CD4-positive, alpha-beta T cell treated with Interleukin-10 for 1 hour (primary cell): ENCODE results near the gene VAV2.

Source experiments
- DNase-seq: peaks from one replicate; pipeline ENCODE4 v3.0.0-alpha.2; 2020

The VAV2 gene

DNA sequence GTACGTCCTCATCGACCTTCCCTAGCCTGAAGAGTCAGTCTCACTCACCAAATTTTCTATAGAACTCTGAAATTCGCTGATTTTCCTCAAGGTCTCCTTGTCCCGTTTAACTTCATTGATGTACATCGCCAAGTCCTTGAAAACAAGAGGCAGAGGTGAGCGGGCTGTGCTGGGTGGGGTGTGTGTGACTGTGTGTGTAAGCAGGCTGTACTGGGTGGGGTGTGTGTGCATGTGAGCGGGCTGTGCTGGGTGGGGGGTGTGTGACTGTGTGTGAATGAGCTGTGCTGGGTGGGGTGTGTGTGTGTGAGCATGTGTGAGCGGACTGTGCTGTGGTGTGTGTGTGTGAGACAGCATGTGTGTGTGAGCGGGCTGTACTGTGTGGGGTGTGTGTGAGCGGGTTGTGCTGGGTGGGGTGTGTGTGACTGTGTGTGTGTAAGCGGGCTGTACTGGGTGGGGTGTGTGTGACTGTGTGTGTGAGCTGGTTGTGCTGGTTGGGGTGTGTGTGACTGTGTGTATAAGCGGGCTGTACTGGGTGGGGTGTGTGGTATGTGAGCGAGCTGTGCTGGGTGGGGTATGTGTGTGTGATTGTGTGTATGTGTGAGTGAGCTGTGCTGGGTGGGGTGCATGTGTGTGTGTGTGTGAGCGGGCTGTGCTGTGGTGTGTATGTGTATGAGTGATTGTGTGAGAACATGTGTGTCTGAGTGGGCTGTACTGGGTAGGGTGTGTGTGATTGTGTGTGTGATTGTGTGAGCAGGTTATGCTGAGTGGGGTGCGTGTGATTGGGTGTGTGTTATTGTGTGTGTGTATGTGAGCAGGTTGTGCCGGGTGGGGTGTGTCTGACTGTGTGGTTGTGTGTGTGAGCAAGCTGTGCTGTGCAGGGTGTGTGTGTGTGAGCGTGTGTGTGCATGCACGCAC lies 200.1 kb downstream of the VAV2 start:
- no peak for DNase-seq

DNA sequence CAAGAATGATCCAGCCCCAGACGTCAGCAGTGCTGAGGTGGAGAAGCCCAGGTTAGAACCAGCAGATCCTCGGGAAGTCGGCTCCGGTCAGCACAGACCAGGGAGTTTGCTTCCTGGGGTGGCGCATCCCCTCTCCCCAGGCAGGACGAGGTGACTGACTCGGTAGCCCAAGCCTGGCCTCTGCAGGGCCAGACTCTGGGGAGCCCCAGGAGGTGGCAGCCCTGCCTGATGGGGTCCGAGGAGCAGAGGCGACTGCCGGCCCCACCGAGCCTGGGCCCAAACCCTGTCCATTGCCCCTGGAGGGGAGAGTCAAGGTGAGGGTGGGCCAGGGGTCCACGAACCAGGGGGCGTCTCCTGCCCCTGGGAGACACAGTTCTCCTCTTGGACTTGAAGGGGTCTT lies 201.1 kb downstream of the VAV2 start:
- no peak for DNase-seq

DNA sequence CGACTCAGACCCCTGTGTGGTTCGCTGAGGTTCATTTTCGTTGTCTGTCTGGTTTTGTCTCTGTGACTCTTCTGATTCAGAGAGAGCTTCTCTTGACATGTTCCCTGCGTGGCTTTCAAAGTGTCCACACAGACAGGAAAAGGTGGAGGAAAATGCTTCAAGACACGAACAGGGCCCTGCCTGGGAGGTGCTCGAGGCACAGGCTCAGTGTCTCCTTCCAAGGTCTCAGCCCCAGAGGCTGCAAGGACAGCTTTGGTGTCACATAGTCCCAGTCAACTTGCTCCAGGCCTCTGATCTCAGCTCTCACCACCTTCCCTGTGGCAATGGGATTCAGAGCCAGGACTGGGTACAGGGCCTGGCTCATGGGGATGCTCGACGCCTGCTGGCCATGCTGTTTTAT lies 202.3 kb downstream of the VAV2 start:
- DNase-seq: no peak

DNA sequence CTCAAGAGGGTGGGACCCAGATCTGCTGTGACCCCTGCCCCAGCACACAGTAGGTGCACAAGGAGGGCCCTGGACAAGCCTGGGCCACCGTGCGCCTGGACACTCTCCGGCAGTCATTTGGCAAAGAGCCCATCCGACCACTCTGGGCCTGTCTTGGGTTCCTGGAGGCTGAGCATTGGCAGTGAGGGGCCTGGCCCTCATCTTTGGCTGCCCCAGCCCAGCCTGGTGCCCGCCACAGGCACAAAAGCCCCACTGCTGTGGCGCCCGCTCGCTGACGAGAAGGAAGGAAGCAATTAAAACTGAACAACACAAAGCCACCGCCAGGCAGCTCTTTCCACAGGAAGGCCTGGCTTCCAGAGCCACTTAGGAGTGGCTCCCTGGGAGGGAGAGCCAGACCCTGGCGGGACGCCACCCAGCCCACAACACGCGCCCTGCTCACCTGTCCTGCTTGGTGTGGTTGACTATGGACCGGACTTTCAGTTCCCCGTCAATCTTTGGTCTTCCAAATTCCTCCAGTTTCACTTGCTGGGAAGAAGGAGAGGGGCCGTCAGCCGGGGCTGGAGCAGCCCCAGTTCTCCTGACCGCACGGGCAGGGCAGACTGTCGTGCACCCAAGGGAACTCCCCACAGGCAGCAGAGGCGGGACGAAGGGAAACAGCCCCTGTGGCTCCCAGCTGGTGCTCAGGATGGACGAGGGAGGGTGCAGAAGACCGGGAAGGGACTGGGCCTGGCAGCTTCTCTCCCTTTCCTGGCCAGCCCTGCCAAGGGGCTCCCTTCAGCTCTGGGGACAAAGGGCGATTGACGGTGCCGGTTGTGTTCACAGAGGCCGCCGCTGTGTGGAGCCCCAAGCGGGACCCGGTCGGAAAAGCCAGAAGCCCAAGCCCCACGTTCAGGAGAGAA lies 203.1 kb downstream of the VAV2 start:
- no peak for DNase-seq

DNA sequence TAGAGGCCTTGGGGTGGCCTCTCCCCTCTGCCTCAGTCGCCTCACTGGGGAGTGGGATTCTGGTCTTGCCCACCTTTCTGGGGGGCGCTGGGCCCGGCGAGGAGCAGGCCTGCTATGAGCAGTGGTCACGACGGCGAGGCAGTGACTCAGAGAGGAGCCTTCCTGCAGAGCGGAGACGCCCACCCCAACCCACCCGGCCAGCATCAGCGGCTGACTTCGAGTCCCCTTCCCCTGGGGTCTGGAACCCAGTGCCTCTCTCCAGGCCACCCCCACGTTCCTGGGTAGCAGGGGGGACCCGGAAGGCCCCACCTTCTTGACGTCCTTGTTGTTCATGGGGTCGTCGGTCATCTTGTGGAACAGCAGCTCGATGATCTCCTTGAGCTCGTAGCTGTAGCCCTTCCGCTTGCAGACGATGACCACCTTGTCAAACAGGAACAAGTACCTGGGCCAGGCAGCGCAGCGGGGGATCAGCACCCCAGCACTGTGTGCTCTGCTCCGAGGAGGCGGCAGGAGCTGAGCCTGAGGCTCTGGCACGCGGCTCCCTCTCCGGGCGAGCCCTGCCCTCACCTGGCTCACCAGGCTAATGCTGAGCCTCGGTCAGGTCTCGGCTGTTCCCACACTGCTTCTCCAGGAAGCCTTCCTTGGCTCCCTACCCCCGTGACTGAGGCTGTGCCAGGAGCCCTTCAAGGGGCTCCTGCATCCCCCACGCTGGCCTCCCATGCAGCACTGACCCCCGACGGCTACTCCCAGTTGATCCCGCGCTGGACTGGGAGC lies 203.9 kb downstream of the VAV2 start:
- DNase-seq: no peak

DNA sequence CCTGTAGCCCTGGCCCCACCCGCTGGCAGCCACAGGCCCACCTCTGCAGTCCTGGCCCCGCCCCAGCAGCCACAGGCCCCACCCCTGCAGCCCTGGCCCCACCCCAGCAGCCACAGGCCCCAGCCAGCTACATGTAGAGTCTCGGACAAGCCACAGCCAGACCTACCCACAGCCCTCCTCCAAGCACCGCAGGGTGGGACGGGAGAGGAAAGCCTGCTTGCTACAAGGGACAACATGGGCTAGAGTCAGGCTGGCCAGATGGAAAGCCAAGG lies 204.4 kb downstream of the VAV2 start:
- no peak for DNase-seq

DNA sequence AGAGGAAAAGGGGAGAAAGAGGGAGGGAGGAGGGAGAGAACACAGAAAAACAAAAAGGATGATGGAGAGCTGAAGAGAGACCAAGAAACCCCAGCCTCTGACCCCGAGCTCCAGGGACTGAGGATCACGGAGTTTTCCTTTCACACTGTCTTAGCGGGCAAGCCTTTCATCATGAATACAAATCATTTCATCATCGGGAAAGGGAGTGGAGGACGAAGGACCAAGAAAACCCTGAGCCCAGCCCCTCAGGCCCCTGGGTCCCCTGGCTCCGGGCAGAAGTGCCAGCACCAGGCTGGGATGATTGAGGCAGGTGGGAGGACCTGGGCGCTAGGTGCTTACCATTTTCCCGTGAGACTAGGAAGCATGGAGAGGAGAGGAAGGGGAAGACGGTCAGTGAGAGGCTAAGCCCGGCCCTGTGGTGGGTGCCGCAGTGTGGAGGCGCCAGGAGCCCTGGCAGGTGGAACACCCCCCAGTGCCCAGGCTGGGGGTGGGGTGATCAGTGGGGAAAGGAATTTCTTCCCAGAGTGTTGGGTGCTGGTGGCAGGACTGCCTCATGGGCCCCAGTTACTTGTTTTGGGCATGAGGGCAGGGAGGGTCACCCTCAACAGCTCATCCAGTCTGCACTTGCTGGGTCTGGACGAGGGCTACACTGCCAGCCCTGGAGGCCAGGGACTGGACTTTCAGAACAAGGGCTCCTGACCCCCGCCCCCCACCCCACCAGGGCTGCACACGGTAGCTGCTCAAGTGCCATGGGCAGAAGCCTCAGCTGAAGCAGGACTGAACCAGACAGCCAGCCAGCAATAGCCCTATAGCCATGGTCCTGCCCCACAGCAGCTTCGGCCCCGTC lies 205.0 kb downstream of the VAV2 start:
- no peak for DNase-seq

DNA sequence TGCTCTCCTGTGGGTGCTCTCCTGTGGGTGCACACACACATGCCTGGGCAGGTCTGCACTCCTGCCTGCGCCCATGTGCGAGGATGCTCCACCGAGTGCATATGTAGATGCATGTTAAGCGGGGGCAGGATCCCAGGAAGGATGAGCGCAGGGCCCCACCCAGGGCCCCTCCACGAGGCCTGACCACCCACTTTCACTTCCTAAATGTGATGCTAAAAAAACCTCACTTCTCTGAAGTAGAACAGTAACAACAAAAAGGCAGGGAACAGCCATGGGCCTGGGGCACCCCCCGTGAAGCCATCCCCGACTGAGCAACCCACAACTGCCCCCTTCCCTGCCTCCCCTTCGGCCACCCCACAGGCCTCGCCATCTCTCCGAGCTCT lies 205.8 kb downstream of the VAV2 start:
- DNase-seq: no peak

DNA sequence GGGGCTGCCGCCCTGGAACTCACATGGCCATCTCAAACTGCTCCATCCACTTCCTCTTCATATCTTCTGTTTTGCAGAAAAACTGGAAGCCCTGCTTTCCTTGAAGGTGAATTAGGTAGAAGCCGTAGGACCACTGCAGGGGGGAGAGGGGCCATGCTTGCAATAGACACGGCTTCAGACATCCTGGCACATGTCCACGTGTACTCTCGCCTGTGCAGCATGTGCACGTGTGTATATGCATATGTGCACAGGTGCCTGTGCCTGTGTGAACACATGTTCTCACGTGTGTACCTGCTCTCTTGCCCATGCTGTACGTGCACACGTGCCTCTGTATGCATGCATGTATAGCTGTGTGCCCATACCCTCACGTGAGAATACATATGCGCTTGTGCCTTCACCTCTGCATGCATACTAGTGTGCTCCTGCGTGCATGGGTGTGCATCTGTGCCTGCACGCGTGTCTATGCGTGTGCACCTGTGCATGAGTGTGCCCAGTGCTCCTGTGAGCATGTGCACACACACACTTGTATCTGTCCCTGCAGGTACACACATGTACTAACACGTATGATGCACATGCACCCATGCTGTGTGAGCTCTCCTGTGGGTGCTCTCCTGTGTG lies 206.3 kb downstream of the VAV2 start:
- DNase-seq: no peak

DNA sequence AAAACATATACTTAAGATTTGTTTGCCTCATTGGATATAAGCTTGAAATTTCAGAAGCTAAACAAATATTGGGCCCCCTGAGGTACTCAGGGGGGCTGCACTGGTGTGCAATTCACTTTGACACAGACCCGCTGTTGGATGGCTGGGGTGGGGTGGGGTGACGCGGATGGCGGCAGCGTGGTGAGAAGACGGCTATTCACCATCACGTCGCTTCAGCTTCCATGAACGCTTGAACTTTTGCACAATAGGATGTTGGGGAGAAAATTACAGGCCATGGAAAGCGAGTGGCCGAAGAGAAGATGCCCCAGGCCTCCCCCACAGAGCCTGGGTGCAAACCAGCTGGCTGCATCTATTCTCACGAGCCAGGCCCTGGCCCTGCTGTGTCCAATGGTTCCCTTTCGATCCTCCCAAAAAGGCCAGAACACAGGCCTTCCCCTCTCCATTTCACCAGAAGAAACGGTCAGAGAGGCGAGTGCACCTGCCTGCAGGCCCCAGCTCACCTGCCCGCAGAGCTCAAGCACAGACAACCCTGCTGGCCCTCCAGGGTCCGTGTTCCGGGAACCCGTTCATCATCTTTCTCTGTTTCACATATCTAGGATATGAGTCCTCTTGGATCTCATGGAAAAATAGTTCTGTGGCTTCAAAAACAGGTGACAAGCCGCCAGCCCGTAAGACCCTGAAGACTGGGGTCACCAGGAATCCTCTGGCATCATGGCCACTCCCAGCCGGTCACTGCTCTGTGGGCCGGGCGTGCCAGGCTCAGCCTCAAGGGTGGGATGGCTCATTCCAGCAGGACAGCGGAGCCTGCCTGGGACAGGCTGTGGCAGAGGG lies 207.2 kb downstream of the VAV2 start:
- DNase-seq: no peak

DNA sequence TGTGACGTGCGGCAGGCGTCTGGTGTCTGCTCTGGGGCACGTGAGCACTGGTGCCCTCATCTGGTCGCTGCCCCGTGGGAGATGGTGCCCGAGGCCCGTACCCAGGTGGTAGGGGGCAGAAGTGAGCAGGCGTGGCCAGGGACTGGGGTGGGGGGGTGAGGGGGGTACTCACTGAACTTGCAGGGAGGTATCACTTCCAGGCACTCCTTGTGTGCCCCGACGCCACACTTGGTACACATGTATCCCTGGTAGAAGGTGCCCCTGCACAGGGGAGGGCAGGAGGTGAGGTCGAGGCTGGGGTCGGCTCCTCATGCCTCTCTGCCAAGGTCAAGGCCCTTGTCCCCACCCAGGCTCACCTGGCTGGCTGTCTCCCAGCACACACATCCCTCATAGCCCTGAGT lies 208.8 kb downstream of the VAV2 start:
- DNase-seq: no peak

DNA sequence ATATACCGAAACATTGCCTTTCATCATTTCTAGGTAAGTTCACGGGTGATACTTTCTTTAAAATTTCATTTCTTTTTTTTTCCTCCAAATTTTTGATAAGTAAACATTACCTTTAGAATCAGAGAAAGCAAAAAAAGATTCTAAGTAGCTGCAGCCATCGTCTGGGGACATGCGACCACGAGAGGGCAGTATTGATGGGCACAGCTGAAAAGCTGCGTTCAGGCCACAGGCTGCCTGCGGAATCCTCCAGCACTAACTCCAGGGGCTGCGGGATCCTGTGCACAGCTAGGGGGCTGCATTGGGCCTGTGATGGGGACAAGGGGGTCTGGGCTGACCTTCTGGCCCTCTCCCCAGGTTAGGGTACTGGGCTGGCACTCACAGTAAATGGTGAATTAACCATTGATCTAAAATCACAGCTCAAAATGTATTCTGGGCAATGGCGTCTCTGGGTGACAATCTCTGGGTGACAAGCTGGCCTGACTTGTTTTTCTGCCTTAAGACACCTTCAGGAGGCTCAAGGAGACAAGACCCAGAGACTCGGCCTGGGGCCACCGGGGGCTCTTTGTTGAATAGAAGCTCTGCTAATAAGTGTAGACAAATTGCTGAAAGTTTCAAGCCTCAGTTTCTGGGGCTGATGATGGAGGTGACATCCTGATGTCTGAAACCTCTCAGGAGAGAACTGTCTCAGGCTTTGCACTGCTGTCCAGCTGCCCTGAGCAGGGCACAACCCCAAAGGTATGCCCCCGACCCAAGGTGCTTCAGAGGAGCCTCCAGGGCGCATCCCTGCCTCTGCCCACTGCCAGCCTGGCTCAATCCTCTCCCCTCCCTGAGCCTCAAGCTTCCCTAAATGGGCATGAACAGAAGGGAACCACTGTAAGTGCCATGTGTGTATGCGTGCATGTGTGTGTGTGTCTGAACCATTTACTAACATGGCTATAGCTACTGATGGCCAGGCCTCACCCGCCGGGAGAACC lies 209.7 kb downstream of the VAV2 start:
- DNase-seq: peak; percentile 61

DNA sequence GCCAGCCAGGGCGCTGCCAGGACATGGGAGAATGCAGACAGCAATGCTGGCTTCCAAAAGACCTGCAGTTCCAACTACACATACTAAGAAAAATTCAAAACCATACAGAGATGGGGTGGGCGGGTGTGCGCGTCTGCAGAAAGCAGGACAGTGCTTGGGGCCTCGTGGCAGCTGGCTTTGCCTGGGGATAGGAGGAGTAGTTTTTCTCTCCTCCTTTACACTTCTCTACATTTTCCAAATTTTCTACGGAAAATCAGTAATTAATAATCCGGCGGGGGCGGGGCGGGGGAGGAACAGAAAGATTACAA lies 210.3 kb downstream of the VAV2 start:
- DNase-seq: no peak

DNA sequence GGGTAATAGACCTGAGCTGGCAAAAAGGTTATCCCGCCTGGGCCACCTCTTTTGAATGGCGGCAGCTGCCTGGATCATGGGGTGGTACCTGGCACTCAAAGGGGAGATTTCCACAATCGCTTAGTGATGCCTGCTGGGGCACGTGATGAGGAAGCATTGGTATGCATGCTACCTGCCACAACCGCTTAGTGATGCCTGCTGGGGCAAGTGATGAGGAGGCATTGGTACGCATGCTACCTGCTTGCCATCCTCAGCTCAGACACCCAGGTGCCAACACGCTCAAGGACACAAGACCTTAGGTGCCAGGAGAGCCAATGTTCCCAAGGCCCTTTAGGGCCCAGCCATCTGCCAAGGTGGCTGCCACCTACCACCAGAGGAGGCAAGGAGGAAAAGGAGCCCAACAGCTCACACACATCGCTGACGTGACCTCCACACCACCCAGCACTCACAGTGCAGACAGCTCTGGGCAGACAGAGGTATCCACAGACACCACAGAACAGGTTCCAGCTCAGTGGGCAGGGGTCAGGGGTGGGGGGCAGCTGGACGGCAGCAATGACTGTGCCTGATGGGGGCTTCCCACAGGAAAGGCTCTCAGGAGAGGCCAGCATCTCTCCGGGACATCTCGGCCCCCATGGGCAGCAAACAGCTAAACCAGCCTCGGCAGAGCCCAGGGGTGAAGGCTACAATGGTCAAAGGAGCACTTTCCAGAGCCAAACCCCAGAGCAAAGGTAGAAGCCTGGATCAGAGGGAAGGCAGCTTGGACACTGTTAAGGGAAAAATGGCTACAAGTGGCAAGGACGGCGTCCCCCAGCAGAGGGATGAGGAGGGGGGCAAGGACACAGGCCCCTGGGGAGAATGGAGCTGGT lies 210.9 kb downstream of the VAV2 start:
- no peak for DNase-seq

DNA sequence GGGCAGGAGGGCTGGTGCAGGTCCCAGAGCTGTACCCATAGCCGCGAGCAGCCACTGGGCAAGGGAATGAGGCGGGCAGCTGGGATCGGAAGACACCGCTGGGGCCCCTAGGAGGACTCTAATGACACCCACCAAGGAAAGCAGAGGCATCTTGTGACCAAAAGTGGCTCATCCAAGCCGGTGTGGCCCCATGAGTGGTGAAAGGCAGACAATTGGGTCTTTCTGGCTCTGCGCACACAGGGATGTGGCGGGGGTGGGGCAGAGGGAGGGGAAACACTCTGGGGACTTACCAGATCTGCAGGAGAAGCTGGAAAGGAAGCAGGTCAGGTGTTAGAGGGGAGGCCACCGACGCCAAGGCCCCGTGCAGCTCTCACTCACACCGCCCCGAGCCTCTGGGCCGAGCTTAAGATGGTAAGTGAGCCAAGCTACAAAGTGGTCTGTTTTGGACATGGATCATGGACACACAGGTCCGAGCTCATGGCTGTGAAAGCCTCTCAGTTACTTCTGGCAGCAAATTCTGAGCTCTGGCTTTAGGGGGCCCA lies 211.6 kb downstream of the VAV2 start:
- no peak for DNase-seq

DNA sequence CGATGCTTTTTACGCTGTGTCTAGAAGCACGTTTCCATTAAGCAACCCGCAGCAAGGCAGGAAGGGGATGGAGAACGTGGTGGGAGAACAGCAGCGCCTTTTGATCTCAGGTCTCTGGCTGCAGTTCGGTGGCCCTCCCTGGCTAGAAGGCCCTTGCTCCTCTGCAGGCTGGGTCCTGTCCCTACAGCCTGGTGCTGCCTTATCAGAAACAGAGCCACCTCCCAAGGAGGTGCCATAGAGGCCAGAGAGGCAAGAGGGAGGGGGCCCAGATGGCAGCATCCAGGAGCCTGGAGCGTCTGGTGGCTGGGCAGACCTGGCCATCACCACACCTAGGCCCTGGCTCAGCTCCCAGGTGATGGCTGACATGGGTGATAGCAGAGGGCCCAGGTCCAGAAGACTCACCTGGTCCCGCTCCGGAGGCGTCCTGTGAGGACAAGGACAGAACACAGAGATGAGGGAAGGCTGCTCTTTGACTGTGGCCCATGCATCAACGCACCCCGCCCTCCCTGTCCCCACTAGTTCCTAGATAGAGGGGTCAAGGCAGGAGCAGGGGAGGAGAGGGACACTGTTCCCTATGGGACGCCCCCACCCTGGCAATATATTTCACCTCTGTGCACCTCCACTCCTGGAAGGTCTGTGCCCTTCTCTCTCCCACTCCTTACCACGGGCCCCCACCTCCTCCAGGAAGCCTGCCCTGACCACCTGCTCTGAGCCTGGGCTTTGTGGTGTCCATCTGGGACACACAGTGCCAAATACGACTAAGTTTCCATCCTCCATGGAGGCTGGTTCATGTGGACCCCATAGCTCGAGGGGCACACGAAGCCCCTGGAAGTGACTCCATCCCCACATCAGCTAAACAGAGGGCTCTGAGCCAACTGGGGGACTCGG lies 212.4 kb downstream of the VAV2 start:
- DNase-seq: no peak

DNA sequence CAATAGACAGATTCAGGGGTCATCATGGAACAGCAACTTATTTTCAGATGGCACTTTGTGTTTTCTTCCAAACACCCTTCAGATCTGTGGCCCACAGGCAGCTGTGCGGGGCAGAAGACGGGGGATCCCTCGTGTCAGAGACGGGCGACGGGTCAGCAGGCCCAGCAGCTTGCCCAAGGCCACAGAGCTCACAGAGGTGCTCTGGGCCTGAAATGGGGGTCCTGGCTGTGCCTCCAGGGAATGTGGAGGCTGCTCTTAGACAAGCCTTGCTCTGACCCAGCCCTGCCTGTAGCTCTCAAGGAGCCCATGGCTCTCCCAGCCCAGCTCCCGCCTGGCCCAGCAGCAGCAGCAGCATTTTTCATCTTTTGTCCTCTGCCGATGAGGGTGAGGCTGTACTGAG lies 213.0 kb downstream of the VAV2 start:
- no peak for DNase-seq
